Stimulated activated CD4-positive, alpha-beta T cell treated with anti-CD3 and anti-CD28 coated beads, TNF-alpha, amount 100 ng/mL, for 1 hour (primary cell): Measurements from ENCODE around the gene KRT36.

Source experiments
- DNase-seq, 3 donors: peaks; one replicate each; pipeline ENCODE4 v3.0.0-alpha.2; 2020; ENCODE audit warnings: low read depth in 3 of 3, low spot score in 1 of 3

The KRT36 gene

DNA sequence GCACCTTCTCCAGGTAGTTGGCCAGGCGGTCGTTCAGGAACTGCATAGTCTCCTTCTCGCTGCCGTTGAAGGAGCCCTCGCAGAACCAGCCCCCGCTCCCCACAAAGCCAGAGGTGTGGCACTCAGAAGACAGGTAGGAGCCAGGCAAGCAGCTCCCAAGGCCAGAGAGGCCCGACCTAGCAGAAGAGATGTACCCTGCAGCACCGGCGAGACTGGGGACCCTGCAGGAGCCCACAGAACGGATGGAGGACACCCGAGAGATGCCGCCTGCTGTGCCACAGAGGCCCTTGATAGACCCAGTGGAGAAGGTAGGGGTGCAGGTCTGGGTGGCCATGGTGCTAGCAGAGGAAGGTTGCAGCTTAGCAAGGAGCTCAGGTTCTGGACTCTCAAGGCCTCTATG lies at the start of gene KRT36:
Gene KRT36, minus strand, starts transcription at position 380 of the 400 bp plus-strand sequence. Its CDS starts 46 bp downstream, at position 334.
- no peak for DNase-seq

DNA sequence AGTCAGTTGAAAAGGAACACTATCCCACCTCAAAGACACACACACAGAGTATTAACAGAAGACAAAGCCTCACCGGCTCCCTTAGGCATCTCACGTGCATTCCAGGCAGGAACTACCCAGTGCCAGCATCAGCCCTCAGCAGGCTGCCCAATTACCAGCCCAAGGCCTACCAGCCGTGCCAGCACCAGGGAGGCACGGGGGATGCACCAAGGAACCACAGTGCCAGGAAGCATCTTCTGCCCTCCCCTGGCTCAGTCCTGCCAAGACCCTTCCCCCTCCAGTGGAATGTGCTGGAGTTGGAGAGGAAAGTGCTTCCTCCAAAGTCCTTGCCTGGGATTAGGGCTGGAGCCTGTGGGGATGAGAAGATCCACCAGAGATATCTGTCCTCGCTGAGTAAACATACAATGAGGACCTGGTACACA lies 49.4 kb upstream of the KRT36 start:
- no peak for DNase-seq

DNA sequence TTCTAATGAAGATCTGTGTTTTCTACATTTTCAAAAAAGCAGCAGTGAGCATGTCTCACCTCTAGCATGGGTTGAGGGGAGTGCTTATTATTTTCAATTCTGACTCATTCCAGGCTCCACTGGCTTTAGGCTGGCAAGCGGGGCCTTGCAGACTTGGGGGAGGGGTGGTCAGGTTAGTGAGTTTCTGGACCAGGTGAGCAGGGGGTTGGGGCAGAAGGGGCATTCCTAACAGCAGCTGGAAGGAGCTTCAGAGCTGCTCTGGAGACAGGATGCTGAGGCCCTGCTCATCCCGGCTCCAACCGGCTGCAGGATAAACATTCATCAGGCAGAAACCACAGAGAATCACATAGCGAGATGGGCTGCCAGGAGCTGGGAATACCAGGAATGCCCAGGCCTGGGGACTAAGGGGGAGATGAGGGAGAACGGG lies 48.9 kb upstream of the KRT36 start:
- DNase-seq = no peak

DNA sequence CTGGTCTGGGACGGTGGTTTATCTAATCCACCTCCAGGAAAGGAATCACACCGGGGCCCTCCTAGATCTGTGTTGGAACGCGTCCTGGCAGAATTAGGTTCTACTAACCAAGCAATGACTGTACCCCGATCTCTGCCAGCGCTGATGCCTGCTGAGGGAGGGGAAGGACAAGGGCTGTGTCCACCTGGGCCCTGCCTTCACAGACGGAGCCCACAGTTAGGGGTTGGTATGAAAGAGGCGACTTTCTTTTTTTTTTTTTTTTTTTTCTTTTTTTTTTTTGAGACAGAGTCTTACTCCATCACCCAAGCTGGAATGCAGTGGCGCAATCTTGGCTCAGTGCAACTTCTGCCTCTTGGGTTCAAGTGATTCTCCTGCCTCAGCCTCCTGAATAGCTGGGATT lies 48.3 kb upstream of the KRT36 start:
- DNase-seq = no peak

DNA sequence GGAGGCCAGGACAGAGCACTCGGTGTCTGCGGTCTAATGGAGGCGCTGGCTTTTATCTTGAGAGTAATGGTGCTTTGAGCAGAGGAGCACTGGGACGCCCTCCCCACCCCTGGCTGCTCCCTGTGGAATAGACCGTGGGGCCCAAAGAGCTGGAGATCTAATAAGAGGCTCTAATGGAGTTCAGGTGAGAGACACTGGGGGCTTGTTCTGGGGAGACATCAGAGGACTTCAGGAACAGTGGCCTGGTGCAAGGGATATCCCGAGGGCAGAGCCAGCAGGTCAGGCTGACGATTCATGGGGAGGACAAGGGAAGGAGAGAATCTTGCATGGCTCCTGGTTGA lies 47.9 kb upstream of the KRT36 start:
- no peak for DNase-seq

DNA sequence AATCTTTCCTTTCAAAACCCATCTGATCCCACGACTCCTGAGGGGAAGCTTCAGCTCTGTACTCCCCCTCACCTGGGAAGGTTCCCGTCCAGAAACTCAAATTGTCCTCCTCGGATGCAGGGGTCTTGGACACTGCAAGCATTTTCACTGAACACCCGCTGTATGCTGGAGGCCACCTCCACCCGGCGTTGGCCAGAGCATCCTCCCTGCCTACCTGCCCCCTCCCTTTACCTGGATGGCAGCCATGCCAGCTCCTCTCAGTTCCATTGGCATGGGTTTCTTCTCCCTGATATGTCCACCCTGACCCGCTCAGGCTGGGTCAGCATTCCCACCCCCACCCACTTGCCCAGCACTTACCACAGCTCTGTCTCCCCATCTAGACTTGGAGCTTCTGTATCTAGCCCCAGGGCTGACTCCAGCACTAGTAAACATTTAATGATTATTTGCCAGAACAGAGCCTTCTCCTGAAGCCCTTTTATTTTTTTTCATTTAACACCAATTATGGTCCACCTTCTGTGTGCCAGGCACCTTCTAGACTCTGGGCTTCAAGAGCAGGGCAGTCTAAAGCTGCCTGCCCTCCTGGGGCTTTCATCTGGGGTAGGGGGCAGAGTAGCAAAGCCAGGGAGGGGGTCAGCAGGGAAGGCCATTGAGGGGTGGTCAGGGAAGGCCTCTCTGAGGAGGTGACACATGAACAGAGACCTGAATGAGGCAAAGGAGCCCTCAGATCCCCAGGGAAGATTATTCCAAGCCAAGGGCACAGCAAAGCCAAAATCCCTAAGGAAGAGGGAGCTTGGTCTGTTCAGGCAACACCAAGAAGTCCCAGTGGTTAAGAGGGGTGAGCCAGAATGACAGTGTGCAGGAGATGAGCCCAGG lies 47.3 kb upstream of the KRT36 start:
- DNase-seq = no peak

DNA sequence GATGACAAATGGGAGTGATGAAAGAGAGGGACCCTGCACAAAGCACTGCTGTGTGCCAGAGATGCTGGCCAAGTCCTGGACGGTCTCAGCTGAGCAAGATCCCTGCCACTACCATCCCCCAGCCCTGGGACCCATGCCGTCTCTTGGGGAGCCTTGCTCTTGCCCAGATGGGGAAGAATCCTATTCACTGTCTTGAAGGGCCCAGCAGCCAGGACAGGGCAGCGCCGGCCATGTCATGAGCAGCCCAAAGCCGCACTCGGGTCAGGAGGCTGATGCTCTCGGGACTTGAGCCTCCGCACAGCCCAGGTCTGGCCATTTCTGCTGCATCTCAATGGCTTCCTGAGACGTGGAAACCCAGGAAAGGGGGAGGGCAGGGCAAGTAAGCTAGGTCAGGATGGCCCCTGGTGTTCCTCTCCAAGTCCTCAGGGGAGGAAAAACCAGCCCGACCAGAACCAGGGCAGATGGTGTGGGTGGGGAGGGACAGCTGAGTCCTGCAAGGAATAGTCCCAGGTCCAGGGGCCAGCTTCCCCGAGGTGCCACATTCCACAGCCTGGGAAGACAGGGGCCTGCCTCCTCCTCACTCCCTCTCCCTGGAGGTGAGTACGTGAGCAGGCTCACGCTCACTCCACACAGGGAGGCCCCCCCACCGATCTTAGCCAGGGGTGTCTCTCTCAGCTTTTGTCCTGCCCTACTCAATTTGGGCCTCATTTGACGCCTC lies 46.2 kb upstream of the KRT36 start:
- no peak for DNase-seq

DNA sequence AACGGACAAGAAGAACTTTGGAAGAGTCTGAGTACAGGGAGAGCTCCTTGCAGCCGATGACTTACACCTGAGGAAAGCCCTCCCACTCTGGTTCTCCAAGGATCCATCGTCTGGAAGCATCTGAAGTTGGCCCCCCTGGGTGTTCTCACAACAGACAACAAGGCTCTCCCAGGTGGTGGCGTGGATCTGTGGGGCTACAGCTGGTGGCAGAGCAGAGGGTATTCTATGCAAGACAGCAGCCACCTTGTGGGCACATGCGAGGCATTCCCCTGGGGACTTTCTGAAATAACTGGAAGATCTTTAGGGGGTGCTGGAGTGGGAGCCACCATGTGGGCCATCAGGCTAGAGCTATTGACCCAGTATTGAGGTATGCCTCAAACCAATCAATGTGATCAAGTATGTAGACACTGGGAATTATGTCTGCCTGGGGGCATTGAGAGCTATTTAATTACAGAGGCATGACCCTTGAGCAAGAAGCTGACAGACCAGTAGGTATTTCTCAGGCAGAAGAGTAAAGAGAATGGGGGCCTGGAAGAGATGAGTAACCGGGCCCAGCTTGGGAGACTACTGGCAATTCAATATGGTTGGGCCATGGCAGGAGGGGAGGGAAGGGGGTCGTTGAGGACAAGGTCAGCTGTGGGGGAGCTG lies 45.3 kb upstream of the KRT36 start:
- no peak for DNase-seq

DNA sequence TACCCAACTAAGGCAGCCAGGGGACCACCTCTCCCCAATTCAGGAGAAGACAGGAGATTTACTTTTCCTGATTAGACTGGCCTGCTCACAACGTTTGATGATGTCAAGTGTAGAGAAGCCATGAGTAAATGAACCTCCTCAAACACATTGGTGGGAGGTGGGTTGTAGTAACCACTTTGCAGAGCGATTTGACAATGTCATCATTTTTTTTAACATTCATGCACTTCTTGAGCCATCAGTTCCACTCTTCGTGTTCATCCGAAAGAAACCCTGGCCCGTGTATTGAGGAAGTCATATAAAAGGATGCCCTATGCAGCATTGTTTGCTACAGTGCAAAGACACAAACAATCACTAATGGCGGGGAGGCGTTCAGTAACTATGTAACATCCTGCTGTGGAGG lies 43.9 kb upstream of the KRT36 start:
- DNase-seq = no peak

DNA sequence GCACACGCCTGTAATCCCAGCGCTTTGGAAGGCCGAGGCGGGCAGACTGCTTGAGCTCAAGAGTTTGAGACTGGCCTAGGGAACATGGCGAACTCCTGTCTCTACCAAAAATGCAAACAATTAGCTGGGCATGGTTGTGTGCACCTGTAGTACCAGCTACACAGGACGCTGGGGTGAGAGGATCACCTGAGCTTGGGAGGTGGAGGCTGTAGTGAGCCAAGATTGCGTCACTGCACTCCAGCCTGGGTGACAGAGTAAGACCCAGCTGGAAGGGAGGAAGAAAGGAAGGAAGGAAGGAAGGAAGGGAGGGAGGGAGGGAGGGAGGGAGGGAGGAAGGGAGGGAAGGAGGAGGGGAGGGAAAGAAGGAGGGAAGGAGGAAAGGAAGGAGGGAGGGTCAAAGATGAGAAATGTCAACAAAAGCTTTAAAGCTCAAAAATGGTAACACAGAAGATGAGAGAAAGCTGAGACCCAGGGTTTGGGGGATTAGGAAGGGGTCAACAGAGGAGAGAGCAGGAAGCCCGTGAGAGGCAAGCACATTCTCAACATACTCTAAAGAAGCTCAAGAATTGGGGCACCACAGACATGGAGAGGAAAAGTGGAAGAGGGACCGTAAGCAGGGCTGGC lies 43.3 kb upstream of the KRT36 start:
- no peak for DNase-seq

DNA sequence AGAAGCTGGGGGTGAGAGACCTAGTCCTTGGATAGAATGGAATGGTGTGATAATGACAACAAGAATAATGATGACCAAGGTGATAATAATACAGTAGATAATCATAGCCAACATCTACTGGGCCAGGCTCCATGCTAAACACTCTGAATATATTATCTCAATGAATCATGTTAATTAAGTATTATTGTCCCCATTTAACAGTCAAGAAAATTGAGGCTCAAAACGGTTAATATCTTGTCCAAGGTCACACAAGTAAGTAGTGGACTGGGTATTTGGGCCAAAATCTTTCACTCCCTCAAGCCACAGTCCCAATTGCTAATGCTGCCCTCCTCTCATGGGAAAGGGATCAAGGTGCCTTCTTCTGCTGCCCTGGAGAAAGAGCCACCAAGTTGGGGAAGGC lies 42.3 kb upstream of the KRT36 start:
- no peak for DNase-seq

DNA sequence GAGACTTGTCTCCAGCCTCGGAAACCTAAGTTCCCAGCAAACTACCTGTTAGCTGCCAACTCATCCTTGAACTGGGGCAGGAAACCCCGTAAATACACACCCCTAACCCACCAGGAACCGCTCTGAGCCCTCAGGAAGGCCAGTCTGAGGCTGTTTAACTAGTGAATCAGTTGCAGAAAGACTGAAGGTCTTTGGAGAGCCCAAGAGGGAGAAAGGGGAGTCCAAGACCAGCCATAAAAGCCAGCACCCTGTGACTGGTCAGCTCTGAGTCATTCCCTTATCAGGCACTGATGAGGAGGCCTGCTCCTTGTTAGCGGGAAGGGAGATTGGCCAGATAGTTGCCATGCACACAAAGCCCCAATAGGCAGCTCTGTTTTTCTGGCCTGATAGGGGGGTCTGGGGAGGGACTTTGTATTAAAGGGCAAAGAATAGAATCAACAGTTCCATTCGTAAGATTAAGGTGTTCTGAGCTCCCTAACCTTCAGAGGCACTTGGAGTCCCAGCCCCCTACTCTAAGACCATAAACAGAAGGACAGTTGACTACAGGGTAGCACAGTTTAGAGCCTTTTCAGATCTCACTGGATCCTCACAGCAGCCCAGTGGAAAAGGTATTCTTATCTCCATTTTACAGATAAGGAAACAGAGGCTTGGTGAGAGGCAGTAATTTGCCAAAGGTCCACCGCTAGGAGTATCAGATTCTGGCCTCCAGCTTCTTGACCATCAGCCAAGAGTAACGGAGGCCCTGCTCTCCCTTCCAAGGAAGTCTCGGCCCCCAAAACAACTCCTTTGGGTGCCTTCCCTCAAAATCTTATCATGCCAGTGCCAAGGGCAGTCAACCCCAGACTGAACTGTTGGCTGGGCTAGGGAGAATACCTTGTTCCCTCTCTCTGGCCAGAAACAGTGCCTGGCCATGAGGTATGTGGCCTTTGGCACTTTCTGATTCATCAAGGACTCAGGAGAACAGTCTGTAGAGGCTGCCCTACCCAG lies 40.6 kb upstream of the KRT36 start:
- no peak for DNase-seq

DNA sequence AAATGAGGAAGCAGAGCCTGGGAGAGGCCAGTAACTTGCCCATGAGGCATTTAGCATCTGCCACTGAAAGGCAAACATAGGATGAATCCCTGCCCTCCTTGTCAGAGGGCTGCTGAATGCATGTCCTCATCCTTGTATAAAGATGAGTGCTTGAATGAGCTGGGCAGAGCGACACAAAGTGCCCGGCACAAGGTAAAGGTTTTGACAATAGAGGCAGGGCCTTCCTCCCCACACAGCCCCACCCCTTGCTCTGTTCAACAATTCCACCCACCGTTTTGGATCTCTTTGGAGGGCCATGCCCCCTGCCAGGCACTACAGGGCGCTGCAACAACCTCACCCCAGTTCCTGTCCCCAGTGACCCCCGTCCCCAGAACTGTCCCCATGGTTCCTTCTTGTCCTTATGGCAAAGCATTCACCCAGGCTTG lies 39.8 kb upstream of the KRT36 start:
- DNase-seq = no peak

DNA sequence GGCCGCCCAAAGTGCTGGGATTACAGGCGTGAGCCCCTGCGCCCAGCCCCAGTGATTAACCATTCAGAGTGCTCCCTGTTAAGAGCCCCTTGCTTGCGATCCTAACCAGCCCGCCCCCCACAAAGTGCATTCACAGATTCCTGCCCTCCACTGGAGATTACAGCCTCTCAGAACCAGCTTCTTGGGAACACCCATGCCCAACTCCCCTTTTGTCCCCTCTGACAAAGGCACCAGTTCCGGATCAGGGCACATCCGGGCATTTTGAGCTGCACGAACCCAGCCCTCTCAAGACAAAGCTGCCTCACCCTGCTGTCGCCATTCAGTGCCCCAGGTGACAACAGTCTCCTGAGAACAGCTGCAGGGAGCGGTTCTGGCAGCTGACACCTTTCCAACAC lies 39.2 kb upstream of the KRT36 start:
- DNase-seq = no peak

DNA sequence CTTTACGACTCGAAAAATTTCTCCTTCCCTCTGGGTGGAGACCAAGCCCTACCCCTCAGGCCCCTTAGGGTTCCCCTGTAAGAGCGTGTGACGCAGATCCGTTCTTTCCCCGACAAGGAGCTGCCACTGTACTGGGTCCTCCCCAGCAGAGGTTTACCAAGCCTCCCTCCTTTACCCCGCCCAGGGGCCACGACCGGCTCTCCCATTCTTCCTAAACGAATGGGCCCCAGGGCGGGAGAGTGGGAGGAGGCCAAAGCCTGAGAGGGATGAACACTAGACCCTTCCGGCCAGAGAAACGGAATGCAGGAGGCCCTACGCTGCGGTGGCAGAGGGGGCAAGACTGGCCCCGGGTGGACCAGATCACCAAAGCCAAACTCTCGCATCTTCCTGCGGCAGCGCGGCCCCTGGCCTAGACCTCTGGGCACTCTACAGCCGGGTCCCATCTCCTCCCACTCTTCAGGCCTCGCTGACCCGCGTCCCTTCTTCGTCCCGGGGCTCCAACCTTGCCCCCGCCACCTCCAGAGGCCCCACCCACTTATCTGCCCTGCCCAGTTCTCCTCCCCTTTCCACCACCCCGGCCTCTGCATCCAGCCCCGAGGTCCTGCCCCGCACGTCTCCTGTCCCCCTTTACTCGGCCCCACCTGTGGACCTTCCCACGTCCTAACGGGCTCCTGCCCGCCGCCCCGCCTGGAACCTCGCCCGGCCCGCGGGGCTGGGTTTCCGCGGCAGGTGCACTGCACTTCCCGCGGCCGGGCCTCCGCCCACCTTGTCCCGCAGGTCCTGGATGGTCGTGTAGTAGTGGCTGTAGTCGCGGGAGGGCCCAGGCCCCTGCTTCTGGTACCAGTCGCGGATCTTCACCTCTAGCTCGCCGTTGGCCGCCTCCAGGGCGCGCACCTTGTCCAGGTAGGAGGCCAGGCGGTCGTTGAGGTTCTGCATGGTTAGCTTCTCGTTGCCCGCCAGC lies 37.6 kb upstream of the KRT36 start:
- no peak for DNase-seq

DNA sequence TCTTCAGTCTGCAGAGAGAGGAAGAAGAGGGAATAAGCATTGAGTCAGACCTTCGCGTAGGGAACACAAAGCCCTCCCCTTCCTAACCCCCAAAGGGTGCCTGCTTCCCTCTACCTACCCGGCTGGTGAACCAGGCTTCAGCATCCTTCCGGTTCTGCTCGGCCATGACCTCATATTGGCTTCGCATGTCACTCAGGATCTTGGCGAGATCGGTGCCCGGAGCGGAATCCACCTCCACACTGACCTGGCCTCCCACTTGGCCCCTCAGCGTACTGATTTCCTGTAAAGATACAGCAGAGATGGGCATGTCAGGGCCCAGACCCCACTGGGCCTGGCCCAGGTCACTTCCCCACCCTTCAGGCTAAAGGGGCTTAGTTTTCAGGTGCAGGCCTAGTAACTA lies 34.6 kb upstream of the KRT36 start:
- no peak for DNase-seq

DNA sequence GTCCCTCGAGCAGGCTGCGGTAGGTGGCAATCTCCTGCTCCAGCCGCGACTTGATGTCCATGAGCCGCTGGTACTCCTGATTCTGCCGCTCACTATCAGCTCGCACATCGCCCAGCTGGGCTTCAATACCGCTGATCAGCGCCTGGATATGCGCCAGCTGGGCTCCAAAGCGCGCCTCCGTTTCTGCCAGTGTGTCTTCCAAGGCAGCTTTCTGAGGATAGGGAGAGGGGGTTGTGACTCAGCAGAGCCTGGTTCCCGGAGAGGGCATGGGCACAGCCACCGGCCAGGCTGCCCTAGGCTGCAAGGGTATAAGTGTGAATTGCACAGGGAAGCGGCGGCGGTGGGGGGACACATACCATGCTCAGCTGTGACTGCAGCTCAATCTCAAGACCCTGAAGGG lies 34.1 kb upstream of the KRT36 start:
- DNase-seq = no peak

DNA sequence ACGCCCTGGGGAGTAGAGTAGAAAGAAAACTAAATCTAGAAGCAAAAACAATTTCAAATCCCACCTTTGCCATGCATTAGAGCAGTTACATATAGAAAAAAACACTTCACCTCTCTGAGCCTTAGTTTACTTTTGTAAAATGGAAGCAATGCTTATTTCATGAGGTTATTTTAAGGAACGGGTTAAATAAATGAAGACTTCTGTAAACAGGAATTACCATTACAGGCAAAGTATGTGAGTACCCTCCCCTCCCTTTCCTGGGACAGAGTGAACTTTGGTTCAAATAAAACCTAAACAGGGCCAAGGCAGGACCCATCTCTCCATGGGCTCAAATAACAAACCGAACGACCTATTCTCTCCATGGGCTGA lies 33.5 kb upstream of the KRT36 start:
- DNase-seq = no peak
